Vagina (tissue), 2 donors: ENCODE measurements around the gene SAXO2.
"Not testable (repeated sequence)": the region's sequence is repeated elsewhere in the genome, so short reads cannot be mapped to it uniquely, and the experiment has no call there.

Source experiments
- POLR2AphosphoS5 ChIP-seq, 2 donors: sonication (generic); formaldehyde crosslinking; IDR thresholded peaks; one replicate each; pipeline ENCODE4 v1.9.0; 2017; ENCODE audit warnings: antibody characterized with exemption in 2 of 2, mild to moderate bottlenecking in 2 of 2, low read depth in 1 of 2; ENCODE audit not compliant: insufficient read depth in 1 of 2
- TF ChIP-seq, protein P1 (sequence below), 3 experiments: fragments of 450-650 bp in 2 of 3; fragments of 200-600 bp in 1 of 3; sonication (generic) in 1 of 3; IDR thresholded peaks; one replicate each; pipeline ENCODE4 v1.5.1; 2017 to 2019; ENCODE audit warnings: antibody characterized with exemption in 3 of 3, mild to moderate bottlenecking in 2 of 3, moderate library complexity in 2 of 3

DNA sequence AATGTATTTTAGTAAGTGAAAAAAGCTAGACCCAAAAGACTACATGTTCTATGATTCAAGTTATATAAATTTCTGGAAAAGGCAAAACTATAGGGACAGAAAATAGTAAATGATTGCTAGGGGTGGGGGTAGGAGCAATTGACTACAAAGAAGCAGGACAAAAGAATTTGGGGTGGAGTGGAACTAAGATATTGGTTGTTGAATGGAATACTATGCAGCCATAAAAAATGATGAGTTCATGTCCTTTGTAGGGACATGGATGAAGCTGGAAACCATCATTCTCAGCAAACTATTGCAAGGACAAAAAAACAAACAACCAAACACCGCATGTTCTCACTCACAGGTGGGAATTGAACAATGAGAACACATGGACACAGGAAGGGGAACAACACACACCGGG, 25.6 kb downstream of the SAXO2 start:
- TF ChIP-seq, protein P1, sequence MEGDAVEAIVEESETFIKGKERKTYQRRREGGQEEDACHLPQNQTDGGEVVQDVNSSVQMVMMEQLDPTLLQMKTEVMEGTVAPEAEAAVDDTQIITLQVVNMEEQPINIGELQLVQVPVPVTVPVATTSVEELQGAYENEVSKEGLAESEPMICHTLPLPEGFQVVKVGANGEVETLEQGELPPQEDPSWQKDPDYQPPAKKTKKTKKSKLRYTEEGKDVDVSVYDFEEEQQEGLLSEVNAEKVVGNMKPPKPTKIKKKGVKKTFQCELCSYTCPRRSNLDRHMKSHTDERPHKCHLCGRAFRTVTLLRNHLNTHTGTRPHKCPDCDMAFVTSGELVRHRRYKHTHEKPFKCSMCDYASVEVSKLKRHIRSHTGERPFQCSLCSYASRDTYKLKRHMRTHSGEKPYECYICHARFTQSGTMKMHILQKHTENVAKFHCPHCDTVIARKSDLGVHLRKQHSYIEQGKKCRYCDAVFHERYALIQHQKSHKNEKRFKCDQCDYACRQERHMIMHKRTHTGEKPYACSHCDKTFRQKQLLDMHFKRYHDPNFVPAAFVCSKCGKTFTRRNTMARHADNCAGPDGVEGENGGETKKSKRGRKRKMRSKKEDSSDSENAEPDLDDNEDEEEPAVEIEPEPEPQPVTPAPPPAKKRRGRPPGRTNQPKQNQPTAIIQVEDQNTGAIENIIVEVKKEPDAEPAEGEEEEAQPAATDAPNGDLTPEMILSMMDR (IDR thresholded peaks at IDR 0.05) = not testable (repeated sequence)
- not testable (repeated sequence) for TF ChIP-seq POLR2AphosphoS5 (IDR thresholded peaks at IDR 0.05; ENCODE audit: insufficient read depth in 1 of 2, low read depth in 1 of 2)
